Rectal smooth muscle tissue (tissue), 1 donor: ENCODE data around the gene MPV17L.
"Not testable (repeated sequence)": the region's sequence is repeated elsewhere in the genome, so short reads cannot be mapped to it uniquely, and the experiment has no call there.

Source experiments
- H3K27ac ChIP-seq: one replicate; pipeline ENCODE4 v1.7.0; 2013; ENCODE audit warnings: low read depth, low read length, inconsistent platforms
- H3K27me3 ChIP-seq: one replicate; pipeline ENCODE4 v1.7.0; 2013; ENCODE audit warnings: low read length; ENCODE audit not compliant: control insufficient read depth, insufficient read depth
- H3K36me3 ChIP-seq: one replicate; pipeline ENCODE4 v1.7.0; 2013; ENCODE audit warnings: low read length; ENCODE audit not compliant: control insufficient read depth, insufficient read depth
- H3K4me1 ChIP-seq: one replicate; pipeline ENCODE4 v1.7.0; 2013; ENCODE audit warnings: low read length; ENCODE audit not compliant: control insufficient read depth, insufficient read depth
- H3K4me3 ChIP-seq: one replicate; pipeline ENCODE4 v1.7.0; 2013; ENCODE audit warnings: low read length
- H3K9ac ChIP-seq: one replicate; pipeline ENCODE4 v1.7.0; 2013; ENCODE audit warnings: low read length

Gene MPV17L

GRCh38 chr16:15442140-15442539 lies 46.6 kb downstream of the MPV17L start:
- H3K4me1 ChIP-seq, H3K36me3 ChIP-seq, H3K27me3 ChIP-seq, H3K27ac ChIP-seq, H3K9ac ChIP-seq, H3K4me3 ChIP-seq: not testable (repeated sequence)

- H3K9ac ChIP-seq = no peak overlapping the region
- H3K27ac ChIP-seq = no peak overlapping the region
- H3K36me3 ChIP-seq = no peaks in the 10 kb centered on the region
- H3K27me3 ChIP-seq = no peaks in the 10 kb centered on the region
- H3K4me1 ChIP-seq = no peaks in the 10 kb centered on the region
- no peak overlapping the region for H3K4me3 ChIP-seq
These were observed 48.2 kb downstream of the MPV17L start for GRCh38 chr16:15443753-15444152.

- H3K4me3 ChIP-seq = no peak overlapping the region
- H3K36me3 ChIP-seq = no peaks in the 10 kb centered on the region
- no peaks in the 10 kb centered on the region for H3K4me1 ChIP-seq
- no peak overlapping the region for H3K9ac ChIP-seq
- H3K27ac ChIP-seq = no peak overlapping the region
- no peaks in the 10 kb centered on the region for H3K27me3 ChIP-seq
These were observed 48.7 kb downstream of the MPV17L start for GRCh38 chr16:15444264-15444663.

- Histone ChIP-seq H3K4me3 (no peak overlapping the region), H3K4me1 (no peaks in the 10 kb centered on the region), H3K36me3 (no peaks in the 10 kb centered on the region), H3K9ac (no peak overlapping the region), H3K27me3 (no peaks in the 10 kb centered on the region), H3K27ac (no peak overlapping the region)
These were observed 49.9 kb downstream of the MPV17L start for GRCh38 chr16:15445450-15445849.

- Histone ChIP-seq H3K27ac (no peak overlapping the region), H3K27me3 (no peaks in the 10 kb centered on the region), H3K4me1 (no peaks in the 10 kb centered on the region), H3K9ac (no peak overlapping the region), H3K4me3 (no peak overlapping the region), H3K36me3 (no peaks in the 10 kb centered on the region)
These were observed 51.3 kb downstream of the MPV17L start for GRCh38 chr16:15446901-15447300.

- no peak overlapping the region for H3K27ac ChIP-seq
- H3K9ac ChIP-seq = no peak overlapping the region
- no peak overlapping the region for H3K4me3 ChIP-seq
- H3K36me3 ChIP-seq = no peaks in the 10 kb centered on the region
- H3K27me3 ChIP-seq = no peaks in the 10 kb centered on the region
- H3K4me1 ChIP-seq = no peaks in the 10 kb centered on the region
These were observed 55.1 kb downstream of the MPV17L start for GRCh38 chr16:15450624-15451023.

DNA sequence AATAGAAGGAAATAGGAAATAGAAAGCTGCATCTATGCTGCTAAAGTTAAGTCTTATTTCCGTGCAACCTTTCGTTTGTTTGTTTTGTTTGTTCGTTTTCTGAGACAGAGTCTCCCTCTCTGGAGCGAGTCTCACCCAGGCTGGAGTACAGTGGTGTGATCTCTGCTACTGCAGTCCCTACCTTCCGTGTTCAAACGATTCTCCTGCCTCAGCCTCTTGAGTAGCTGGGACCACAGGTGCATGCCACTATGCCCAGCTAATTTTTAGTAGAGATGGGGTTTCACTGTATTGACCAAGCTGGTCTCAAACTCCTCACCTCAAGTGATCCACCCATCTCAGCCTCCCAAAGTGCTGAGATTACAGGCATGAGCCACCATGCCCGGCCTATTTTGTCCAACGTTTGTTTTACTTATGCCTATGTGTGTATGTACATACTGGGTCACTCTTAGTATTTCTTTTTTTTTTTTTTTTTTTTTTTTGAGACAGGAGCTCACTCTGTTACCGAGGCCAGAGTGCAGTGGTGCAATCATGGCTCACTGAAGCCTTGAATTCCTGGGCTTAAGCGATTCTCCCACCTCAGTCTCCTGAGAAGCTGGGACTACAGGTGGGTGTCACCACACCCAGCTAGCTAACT lies 55.7 kb downstream of the MPV17L start:
- Histone ChIP-seq H3K27me3 (no peaks in the 10 kb centered on the region), H3K27ac (no peak overlapping the region), H3K36me3 (no peaks in the 10 kb centered on the region), H3K4me3 (no peak overlapping the region), H3K4me1 (no peaks in the 10 kb centered on the region), H3K9ac (no peak overlapping the region)

DNA sequence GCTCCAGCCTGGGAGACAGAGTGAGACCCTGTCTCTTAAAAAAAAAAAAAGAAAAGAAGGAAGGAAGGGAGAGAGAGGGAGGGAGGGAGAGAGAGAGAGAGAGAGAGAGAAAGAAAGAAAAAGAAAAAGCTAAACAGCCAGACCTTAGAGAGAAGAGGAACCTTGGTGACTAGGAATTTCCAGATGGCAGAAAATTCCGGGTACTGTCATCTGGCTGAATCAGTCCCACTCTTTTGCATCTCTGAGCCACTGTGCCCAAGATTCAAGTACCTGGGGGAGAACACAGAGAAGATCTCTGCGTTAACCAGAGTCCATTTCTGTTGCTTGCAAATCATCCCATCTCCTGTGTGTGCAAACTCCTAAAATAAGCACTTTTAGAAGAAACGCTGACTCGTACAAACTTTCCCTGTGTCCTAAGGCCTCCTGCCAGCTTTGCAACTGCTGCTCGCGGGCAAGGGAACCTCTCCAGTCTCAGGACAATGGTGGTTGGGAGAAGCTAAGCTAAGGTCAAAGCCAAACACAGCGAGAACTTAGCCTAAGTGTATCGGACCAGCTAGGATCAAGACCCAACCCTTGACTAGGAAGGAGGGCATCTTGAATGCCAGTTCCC lies 56.8 kb downstream of the MPV17L start:
- Histone ChIP-seq H3K27ac (no peak overlapping the region), H3K27me3 (no peaks in the 10 kb centered on the region), H3K4me3 (no peak overlapping the region), H3K4me1 (no peaks in the 10 kb centered on the region), H3K9ac (no peak overlapping the region), H3K36me3 (no peaks in the 10 kb centered on the region)

DNA sequence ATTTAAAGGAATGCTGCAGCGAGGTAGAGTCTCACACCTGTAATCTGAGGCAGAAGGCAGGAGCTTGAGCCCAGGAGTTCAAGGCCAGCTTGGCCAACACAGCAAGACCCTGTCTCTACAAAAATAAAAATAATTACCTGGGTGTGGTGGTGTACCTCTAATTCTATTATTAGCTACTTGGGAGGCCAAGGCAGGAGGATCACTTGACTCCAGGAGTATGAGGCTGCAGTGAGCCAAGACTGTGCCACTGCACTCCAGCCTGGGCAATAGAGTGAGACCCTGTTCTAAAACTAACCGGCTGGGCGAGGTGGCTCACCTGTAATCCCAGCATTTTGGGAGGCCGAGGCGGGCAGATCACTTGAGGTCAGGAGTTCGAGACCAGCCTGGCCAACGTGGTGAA lies 57.7 kb downstream of the MPV17L start:
- not testable (repeated sequence) for H3K27ac ChIP-seq, H3K9ac ChIP-seq, H3K4me3 ChIP-seq, H3K4me1 ChIP-seq, H3K36me3 ChIP-seq, H3K27me3 ChIP-seq

GRCh38 chr16:15454933-15455332 lies 59.4 kb downstream of the MPV17L start:
- not testable (repeated sequence) for H3K4me1 ChIP-seq, H3K36me3 ChIP-seq, H3K9ac ChIP-seq, H3K27ac ChIP-seq, H3K27me3 ChIP-seq, H3K4me3 ChIP-seq

- no peak overlapping the region for H3K27ac ChIP-seq
- H3K36me3 ChIP-seq = no peaks in the 10 kb centered on the region
- no peaks in the 10 kb centered on the region for H3K27me3 ChIP-seq
- H3K9ac ChIP-seq = no peak overlapping the region
- no peak overlapping the region for H3K4me3 ChIP-seq
- no peaks in the 10 kb centered on the region for H3K4me1 ChIP-seq
These were observed 61.8 kb downstream of the MPV17L start for GRCh38 chr16:15457400-15457799.

DNA sequence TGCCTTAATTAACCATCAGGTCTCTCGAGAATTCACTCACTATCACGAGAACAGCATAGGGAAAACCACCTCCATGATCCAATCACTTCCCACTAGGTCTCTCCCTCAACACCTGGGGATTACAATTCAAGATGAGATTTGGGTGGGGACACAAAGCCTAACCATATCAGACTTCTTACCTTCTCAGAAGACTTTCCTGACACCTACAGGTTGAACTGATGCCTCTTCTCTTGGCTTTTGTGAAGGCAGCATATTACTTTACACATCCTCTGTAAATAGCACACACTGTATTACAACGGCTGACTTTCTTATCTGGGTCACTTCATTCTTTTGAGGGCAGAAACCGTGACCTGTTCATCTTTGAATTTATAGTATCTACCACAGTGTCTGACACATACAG lies 62.4 kb downstream of the MPV17L start:
- H3K27ac ChIP-seq = no peak overlapping the region
- H3K4me1 ChIP-seq = no peaks in the 10 kb centered on the region
- H3K4me3 ChIP-seq = no peak overlapping the region
- no peak overlapping the region for H3K9ac ChIP-seq
- H3K27me3 ChIP-seq = no peaks in the 10 kb centered on the region
- no peaks in the 10 kb centered on the region for H3K36me3 ChIP-seq

DNA sequence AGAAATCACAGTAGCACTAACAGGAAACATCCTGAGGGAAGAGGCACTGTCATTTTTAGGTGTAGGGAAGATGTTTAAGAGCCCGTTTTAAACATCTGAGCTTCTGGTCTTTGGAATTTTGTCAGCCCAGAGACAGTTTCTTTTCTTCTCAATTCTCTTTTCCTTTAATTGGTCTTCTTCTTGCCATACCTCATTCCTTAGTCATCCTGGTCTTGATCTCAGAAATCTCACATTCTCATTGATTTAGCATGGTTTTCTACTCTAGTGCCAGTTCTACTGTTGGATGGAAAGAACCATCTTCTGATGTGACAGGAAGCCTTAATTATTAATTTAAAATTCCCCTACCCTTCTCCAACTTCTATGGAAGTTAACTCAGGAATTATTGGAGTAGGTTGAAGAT lies 64.2 kb downstream of the MPV17L start:
- H3K4me1 ChIP-seq = no peaks in the 10 kb centered on the region
- no peak overlapping the region for H3K4me3 ChIP-seq
- H3K27me3 ChIP-seq = no peaks in the 10 kb centered on the region
- no peak overlapping the region for H3K27ac ChIP-seq
- no peak overlapping the region for H3K9ac ChIP-seq
- H3K36me3 ChIP-seq = no peaks in the 10 kb centered on the region
